Measurements from ENCODE around the gene DDX49.
"Not testable (repeated sequence)": the region's sequence is repeated elsewhere in the genome, so short reads cannot be mapped to it uniquely, and the experiment has no call there.

The DDX49 gene

GRCh38 chr19:18912933-18913332, 6.6 kb upstream of the DDX49 start:
- DNase-seq: no peak

GRCh38 chr19:18913466-18913865, 6.0 kb upstream of the DDX49 start:
- DNase-seq: no peak

GRCh38 chr19:18915639-18916038, 3.9 kb upstream of the DDX49 start:
- peak; percentile 39 for DNase-seq

- DNase-seq: not testable (repeated sequence)
These were observed 1.9 kb upstream of the DDX49 start for GRCh38 chr19:18917593-18917992.

- DNase-seq: peak; percentile 8
These were observed 342 bp downstream of the DDX49 start for GRCh38 chr19:18919900-18920214.

GRCh38 chr19:18920400-18920799, 885 bp downstream of the DDX49 start:
- no peak for DNase-seq

- no peak for DNase-seq
These were observed 2.1 kb downstream of the DDX49 start for GRCh38 chr19:18921593-18921992.

- DNase-seq: no peak
These were observed 2.9 kb downstream of the DDX49 start for GRCh38 chr19:18922228-18922985.

- no peak for DNase-seq
These were observed 5.2 kb downstream of the DDX49 start for GRCh38 chr19:18924684-18925213.

- no peak for DNase-seq
These were observed 8.7 kb downstream of the DDX49 start for GRCh38 chr19:18928018-18928805.

- no peak for DNase-seq
These were observed 9.8 kb downstream of the DDX49 start for GRCh38 chr19:18929311-18929710.

GRCh38 chr19:18931316-18932162, 12.0 kb downstream of the DDX49 start:
- no peak for DNase-seq

- DNase-seq: peak; percentile 92
These were observed 12.8 kb downstream of the DDX49 start for GRCh38 chr19:18932216-18932841.

- DNase-seq: no peak
These were observed 13.8 kb downstream of the DDX49 start for GRCh38 chr19:18933297-18933696.

- no peak for DNase-seq
These were observed 19.6 kb downstream of the DDX49 start for GRCh38 chr19:18939163-18939562.

GRCh38 chr19:18939922-18940768, 20.6 kb downstream of the DDX49 start:
- peak; percentile 46 for DNase-seq

GRCh38 chr19:18940769-18941627, 21.5 kb downstream of the DDX49 start, which contains the start of gene HOMER3:
Gene HOMER3, minus strand, starts transcription at chr19:18941217. Its CDS starts 2,235 bp downstream, at chr19:18938982.
- peak; percentile 89 for DNase-seq

- no peak for DNase-seq
These were observed 22.3 kb downstream of the DDX49 start for GRCh38 chr19:18941628-18942354.

GRCh38 chr19:18942692-18943091, 23.2 kb downstream of the DDX49 start:
- no peak for DNase-seq

- DNase-seq: no peak
These were observed 23.9 kb downstream of the DDX49 start for GRCh38 chr19:18943465-18943864.
